Cerebellar cortex (tissue), 1 donor: ENCODE measurements around the gene MRPS2.
"Not testable (repeated sequence)": the region's sequence is repeated elsewhere in the genome, so short reads cannot be mapped to it uniquely, and the experiment has no call there.

Source experiments
- DNase-seq: peaks from one replicate; pipeline ENCODE4 v3.0.0-alpha.2; 2015; ENCODE audit warnings: low spot score

The MRPS2 gene

GRCh38 chr9:135531096-135531495 lies 30.6 kb downstream of the MRPS2 start:
- no peak for DNase-seq

GRCh38 chr9:135533113-135533512 lies 32.6 kb downstream of the MRPS2 start:
- no peak for DNase-seq

GRCh38 chr9:135533674-135534073 lies 33.2 kb downstream of the MRPS2 start:
- no peak for DNase-seq

- not testable (repeated sequence) for DNase-seq
Observed at GRCh38 chr9:135534192-135534711, 33.8 kb downstream of the MRPS2 start.

- DNase-seq = not testable (repeated sequence)
Observed at GRCh38 chr9:135534826-135535225, 34.3 kb downstream of the MRPS2 start.

- not testable (repeated sequence) for DNase-seq
Observed at GRCh38 chr9:135535631-135536030, 35.1 kb downstream of the MRPS2 start.

- DNase-seq = no peak
Observed at GRCh38 chr9:135536216-135536615, 35.7 kb downstream of the MRPS2 start.

- DNase-seq = not testable (repeated sequence)
Observed at GRCh38 chr9:135543262-135543894, 42.9 kb downstream of the MRPS2 start.

GRCh38 chr9:135544981-135545635 lies 44.6 kb downstream of the MRPS2 start:
- no peak for DNase-seq

- DNase-seq = not testable (repeated sequence)
Observed at GRCh38 chr9:135545646-135546176, 45.2 kb downstream of the MRPS2 start, which contains the start of gene OBP2A. Gene OBP2A (plus strand): TSS chr9:135546126. CDS start chr9:135546181, 55 bp downstream.

- DNase-seq = not testable (repeated sequence)
Observed at GRCh38 chr9:135546792-135547617, 46.5 kb downstream of the MRPS2 start.

GRCh38 chr9:135547756-135548736 lies 47.6 kb downstream of the MRPS2 start:
- DNase-seq = no peak

GRCh38 chr9:135549478-135550343 lies 49.2 kb downstream of the MRPS2 start:
- DNase-seq = not testable (repeated sequence)

GRCh38 chr9:135550344-135550918 lies 49.9 kb downstream of the MRPS2 start:
- no peak for DNase-seq

- DNase-seq = no peak
Observed at GRCh38 chr9:135551031-135551430, 50.5 kb downstream of the MRPS2 start.

- DNase-seq = no peak
Observed at GRCh38 chr9:135551456-135551855, 51.0 kb downstream of the MRPS2 start.

GRCh38 chr9:135552021-135552697 lies 51.7 kb downstream of the MRPS2 start:
- DNase-seq = no peak

- no peak for DNase-seq
Observed at GRCh38 chr9:135552698-135553171, 52.3 kb downstream of the MRPS2 start.
